DND-41 (cell line): Measurements from ENCODE around the gene PAFAH2.
A peak's percentile ranks its signal among the peaks of the same experiment; 100 is the strongest.

ENCODE experiments used
- ATAC-seq: fragments of 200-7000 bp; cut with Tn5 transposase; 3 replicates; pipeline ENCODE4 v1.9.1; 2021; ENCODE audit warnings: low read depth; ENCODE audit not compliant: insufficient read depth
- DNase-seq: peaks from one replicate; pipeline ENCODE4 v3.0.0-alpha.2; 2020
- H2AFZ ChIP-seq: 2 replicates; pipeline ENCODE4 v1.6.0; 2012; ENCODE audit warnings: low read depth, low read length
- H3K27ac ChIP-seq: 2 replicates; pipeline ENCODE4 v1.5.1; 2012; ENCODE audit warnings: low read length, inconsistent platforms
- H3K27me3 ChIP-seq: fragments of 200-600 bp; sonication (generic); 2 replicates; pipeline ENCODE4 v1.6.0; 2012; ENCODE audit warnings: low read length, mild to moderate bottlenecking, inconsistent platforms; ENCODE audit not compliant: insufficient read depth, poor library complexity
- H3K36me3 ChIP-seq: 2 replicates; pipeline ENCODE4 v1.5.1; 2012; ENCODE audit warnings: low read length, inconsistent platforms; ENCODE audit not compliant: insufficient read depth
- H3K4me1 ChIP-seq: 2 replicates; pipeline ENCODE4 v1.5.1; 2012; ENCODE audit warnings: mild to moderate bottlenecking, low read length; ENCODE audit not compliant: insufficient read depth
- H3K4me2 ChIP-seq: 2 replicates; pipeline ENCODE4 v1.6.0; 2012; ENCODE audit warnings: mild to moderate bottlenecking, moderate library complexity, low read length, inconsistent platforms; ENCODE audit not compliant: insufficient read depth
- H3K4me3 ChIP-seq, 2 experiments: fragments of 200-600 bp in 1 of 2; shearing (Covaris generic) in 1 of 2; 2 replicates each; pipeline ENCODE4 v1.5.1; 2012 to 2016; ENCODE audit warnings: inconsistent platforms in 2 of 2, low read length in 2 of 2, mild to moderate bottlenecking in 2 of 2, low read depth in 1 of 2, moderate library complexity in 1 of 2
- H3K79me2 ChIP-seq: 2 replicates; pipeline ENCODE4 v1.6.0; 2012; ENCODE audit warnings: low read length, inconsistent platforms; ENCODE audit not compliant: insufficient read depth
- H3K9ac ChIP-seq: 2 replicates; pipeline ENCODE4 v1.6.0; 2012; ENCODE audit warnings: low read depth, mild to moderate bottlenecking, inconsistent platforms, low read length, moderate library complexity
- H3K9me3 ChIP-seq: 2 replicates; pipeline ENCODE4 v1.5.1; 2012; ENCODE audit warnings: low read length, moderate library complexity, mild to moderate bottlenecking, inconsistent platforms; ENCODE audit not compliant: insufficient read depth, severe bottlenecking
- H4K20me1 ChIP-seq: 2 replicates; pipeline ENCODE4 v1.6.0; 2012; ENCODE audit warnings: low read length; ENCODE audit not compliant: insufficient read depth
- EZH2 ChIP-seq: IDR thresholded peaks from 3 replicates; pipeline ENCODE4 v1.6.1; 2012; ENCODE audit warnings: borderline replicate concordance, low read depth, mild to moderate bottlenecking, moderate library complexity, low read length, inconsistent platforms; ENCODE audit not compliant: severe bottlenecking
- TF ChIP-seq, protein P1 (sequence below): IDR thresholded peaks from 2 replicates; pipeline ENCODE4 v1.5.1; 2012; ENCODE audit warnings: borderline replicate concordance, low read length, moderate library complexity, mild to moderate bottlenecking; ENCODE audit not compliant: poor library complexity, severe bottlenecking; ENCODE audit errors: extremely low read depth

Gene PAFAH2

DNA sequence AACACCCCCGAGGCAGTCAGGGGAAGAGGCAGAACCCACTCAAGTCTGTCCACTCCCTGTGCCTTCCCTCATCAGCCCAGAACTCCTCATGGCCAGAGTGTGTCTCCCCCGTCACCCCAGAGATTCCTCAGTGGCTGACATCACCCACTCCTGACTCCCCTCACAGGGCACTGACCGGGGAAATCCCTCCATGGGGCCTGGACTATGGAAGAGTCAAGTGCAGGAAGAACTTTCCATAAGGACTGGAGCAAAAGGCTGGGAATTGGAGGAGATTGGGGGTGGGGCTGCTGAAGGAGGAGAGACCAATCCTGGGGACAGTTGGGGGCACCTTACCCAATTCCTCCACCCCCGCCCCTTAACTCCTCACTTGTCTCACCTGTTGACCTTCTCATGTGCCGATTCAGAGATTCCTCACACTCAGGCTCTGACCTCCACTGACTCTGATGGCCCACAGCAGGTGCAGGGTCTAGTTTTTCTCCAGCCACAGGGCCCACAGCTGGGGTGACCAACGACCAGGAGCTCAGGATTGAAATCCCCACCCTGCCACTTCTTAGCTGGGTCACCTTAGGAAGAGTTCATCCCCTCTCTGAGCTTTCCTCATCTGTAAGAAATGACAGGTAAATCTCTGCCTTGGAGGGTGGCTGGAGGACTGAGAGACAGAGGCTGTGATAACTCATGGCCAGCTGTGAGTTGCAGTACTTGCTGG lies 23.2 kb upstream of the PAFAH2 start:
- no peak overlapping the region for H3K4me3 ChIP-seq
- no peaks in the 10 kb centered on the region for H3K4me1 ChIP-seq
- TF ChIP-seq, protein P1, sequence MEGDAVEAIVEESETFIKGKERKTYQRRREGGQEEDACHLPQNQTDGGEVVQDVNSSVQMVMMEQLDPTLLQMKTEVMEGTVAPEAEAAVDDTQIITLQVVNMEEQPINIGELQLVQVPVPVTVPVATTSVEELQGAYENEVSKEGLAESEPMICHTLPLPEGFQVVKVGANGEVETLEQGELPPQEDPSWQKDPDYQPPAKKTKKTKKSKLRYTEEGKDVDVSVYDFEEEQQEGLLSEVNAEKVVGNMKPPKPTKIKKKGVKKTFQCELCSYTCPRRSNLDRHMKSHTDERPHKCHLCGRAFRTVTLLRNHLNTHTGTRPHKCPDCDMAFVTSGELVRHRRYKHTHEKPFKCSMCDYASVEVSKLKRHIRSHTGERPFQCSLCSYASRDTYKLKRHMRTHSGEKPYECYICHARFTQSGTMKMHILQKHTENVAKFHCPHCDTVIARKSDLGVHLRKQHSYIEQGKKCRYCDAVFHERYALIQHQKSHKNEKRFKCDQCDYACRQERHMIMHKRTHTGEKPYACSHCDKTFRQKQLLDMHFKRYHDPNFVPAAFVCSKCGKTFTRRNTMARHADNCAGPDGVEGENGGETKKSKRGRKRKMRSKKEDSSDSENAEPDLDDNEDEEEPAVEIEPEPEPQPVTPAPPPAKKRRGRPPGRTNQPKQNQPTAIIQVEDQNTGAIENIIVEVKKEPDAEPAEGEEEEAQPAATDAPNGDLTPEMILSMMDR: no peak
- TF ChIP-seq EZH2: no peak
- ATAC-seq (no peak), DNase-seq (no peak)
- H3K79me2 ChIP-seq: no peaks in the 10 kb centered on the region
- H3K36me3 ChIP-seq: no peaks in the 10 kb centered on the region
- no peak overlapping the region for H2AFZ ChIP-seq
- H3K27me3 ChIP-seq: peaks cover 7% of the 10 kb centered on the region
- no peaks in the 10 kb centered on the region for H4K20me1 ChIP-seq
- H3K9ac ChIP-seq: no peak overlapping the region
- no peaks in the 10 kb centered on the region for H3K9me3 ChIP-seq
- H3K4me2 ChIP-seq: no peak overlapping the region
- no peak overlapping the region for H3K27ac ChIP-seq

DNA sequence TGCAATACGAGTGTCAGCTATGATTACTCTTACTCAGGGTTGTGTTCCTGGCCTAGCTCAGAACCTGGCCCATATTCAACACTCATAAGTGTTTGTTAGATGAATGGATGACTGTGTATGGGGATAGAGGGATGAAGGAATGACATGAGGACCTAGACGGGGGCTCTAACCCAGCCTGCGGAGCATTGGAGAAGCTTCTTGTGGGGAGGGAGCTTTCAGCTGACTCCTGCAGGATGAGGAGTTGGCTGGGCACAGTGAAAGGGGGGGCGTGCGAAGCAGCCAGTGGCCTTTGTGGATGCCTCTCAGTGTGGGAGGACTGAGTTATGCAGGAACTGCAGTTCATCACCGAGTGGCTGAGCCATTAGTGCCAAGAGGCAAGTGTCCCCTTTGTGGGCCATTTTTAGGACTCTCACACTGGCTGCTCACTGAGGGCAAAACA lies 22.5 kb upstream of the PAFAH2 start:
- no peaks in the 10 kb centered on the region for H4K20me1 ChIP-seq
- H3K27ac ChIP-seq: no peak overlapping the region
- H3K4me2 ChIP-seq: no peak overlapping the region
- no peak for TF ChIP-seq EZH2
- TF ChIP-seq, protein P1: no peak
- no peak overlapping the region for H2AFZ ChIP-seq
- no peak overlapping the region for H3K4me3 ChIP-seq
- no peak overlapping the region for H3K9ac ChIP-seq
- no peaks in the 10 kb centered on the region for H3K9me3 ChIP-seq
- no peaks in the 10 kb centered on the region for H3K4me1 ChIP-seq
- ATAC-seq (no peak), DNase-seq (no peak)
- peaks cover 6% of the 10 kb centered on the region for H3K27me3 ChIP-seq
- H3K36me3 ChIP-seq: no peaks in the 10 kb centered on the region
- H3K79me2 ChIP-seq: no peaks in the 10 kb centered on the region

DNA sequence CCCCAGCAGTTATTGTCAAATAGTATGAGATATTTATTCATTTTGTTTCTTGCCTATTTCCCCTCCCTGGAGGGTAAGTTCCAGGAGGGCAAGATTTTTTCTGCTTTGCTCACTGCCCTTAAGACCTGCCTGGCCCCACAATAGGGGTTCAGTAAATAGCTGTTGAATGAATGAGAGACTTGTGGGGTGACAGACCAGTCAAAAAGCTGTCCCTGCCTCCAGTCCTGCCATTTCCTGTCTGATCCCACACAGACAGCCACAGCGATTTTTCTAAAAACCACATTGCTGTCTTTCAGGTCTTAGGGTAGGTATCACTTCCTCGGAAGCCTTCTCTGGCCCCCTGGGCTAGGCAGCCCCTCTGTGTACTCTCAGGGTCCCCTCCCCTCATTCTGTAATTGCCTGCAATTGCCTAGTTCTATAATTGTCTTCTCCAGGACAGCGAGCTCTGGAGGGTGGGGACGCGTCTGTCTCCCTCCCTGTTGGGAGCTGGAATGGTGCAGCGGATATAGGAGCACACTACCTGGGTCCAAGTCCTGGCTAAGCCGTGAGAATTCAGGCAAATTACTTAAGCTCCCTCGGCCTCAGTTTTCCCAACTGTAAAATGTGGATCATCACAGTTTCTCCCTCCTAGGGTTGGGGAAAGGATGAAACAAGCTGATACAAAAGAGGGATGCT lies 21.9 kb upstream of the PAFAH2 start:
- Histone ChIP-seq H3K9me3 (no peaks in the 10 kb centered on the region), H3K9ac (no peak overlapping the region), H3K36me3 (no peaks in the 10 kb centered on the region), H3K4me3 (no peak overlapping the region), H3K79me2 (no peaks in the 10 kb centered on the region), H3K27me3 (peaks cover 2% of the 10 kb centered on the region), H2AFZ (no peak overlapping the region), H3K4me2 (no peak overlapping the region), H3K27ac (no peak overlapping the region), H3K4me1 (no peaks in the 10 kb centered on the region), H4K20me1 (no peaks in the 10 kb centered on the region)
- ATAC-seq: peak; percentile 41; the same call in 2 of the 3 replicates
- TF ChIP-seq, protein P1: no peak
- TF ChIP-seq EZH2: no peak
- no peak for DNase-seq
